Putamen (tissue), 1 donor: ENCODE measurements around the gene ROBO2.

Source experiments
- DNase-seq: peaks from one replicate; pipeline ENCODE4 v3.0.0-alpha.2; 2016; ENCODE audit warnings: low spot score

ROBO2 gene, protein sequence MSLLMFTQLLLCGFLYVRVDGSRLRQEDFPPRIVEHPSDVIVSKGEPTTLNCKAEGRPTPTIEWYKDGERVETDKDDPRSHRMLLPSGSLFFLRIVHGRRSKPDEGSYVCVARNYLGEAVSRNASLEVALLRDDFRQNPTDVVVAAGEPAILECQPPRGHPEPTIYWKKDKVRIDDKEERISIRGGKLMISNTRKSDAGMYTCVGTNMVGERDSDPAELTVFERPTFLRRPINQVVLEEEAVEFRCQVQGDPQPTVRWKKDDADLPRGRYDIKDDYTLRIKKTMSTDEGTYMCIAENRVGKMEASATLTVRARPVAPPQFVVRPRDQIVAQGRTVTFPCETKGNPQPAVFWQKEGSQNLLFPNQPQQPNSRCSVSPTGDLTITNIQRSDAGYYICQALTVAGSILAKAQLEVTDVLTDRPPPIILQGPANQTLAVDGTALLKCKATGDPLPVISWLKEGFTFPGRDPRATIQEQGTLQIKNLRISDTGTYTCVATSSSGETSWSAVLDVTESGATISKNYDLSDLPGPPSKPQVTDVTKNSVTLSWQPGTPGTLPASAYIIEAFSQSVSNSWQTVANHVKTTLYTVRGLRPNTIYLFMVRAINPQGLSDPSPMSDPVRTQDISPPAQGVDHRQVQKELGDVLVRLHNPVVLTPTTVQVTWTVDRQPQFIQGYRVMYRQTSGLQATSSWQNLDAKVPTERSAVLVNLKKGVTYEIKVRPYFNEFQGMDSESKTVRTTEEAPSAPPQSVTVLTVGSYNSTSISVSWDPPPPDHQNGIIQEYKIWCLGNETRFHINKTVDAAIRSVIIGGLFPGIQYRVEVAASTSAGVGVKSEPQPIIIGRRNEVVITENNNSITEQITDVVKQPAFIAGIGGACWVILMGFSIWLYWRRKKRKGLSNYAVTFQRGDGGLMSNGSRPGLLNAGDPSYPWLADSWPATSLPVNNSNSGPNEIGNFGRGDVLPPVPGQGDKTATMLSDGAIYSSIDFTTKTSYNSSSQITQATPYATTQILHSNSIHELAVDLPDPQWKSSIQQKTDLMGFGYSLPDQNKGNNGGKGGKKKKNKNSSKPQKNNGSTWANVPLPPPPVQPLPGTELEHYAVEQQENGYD (N-terminal part only)

DNA sequence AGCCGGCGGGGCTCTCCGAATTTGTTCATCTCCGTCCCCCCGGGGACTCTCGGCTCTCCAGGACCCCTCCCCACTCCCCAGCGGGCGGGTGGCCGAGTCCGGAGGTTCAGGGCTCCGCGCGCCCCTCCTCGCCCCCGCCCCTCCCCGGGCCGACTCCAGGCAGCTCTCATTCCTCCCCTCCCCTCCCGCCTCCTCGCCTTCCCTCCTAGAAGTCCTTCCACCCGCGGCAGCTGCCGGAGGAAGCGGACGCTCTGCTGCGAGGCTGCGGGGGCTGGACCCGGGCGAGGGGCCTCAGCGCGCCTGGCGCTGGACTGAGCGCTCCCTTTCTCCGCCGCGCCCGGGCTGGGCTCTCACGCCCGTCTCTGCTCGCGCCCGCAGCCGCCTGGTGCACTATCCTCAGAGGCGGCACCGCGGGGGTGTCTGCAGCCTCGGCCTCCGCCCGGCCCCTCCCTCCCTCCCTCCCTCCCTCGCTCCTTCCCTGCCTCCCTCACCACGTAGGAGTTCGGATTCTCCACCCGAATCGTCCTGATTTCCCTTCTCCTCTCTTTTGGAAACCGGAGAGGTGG, at the start of gene ROBO2:
TSS of gene ROBO2 (plus strand) at position 494 of the 566 bp plus-strand sequence. CDS start 687 bp downstream, outside the sequence.
- DNase-seq, result peak; percentile 34

DNA sequence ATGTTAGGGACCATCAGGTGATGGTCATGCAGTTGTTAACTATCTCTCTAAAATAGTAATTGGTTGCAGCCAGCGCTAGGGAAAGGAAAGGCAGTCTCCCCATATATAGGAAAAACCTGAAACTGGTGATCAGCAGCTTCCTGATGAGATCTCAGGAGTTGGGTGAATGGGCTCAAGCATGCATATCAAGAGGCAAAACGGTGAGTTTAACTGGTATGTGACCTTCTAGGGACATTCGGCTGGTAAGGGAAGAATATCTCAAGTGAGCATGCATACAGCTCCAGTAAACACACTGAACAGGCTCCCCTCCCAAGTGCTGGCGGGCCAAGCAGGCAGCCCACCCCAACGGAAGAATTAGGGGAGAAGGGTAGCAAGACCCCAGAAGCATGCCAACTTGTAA, 49.3 kb upstream of the ROBO2 start:
- DNase-seq, result no peak

DNA sequence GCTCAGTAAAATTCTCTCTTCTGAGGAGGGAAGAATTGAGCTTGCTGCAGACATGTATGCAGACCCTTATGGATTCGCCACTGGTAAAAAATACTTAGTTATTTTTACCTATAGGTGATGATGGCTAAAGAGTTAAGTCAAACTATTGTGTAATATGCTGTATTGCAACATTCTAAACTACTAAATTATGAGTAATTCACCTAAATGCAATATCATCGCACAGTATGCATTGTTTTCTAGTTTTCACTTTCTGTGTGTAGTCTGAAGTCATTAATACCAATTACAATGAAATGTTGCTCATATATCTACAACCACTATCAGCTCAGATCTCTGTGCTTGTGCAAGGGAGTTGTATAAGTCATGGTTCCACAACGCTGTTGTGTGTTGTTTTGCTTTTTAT, 48.7 kb upstream of the ROBO2 start:
- no peak for DNase-seq

DNA sequence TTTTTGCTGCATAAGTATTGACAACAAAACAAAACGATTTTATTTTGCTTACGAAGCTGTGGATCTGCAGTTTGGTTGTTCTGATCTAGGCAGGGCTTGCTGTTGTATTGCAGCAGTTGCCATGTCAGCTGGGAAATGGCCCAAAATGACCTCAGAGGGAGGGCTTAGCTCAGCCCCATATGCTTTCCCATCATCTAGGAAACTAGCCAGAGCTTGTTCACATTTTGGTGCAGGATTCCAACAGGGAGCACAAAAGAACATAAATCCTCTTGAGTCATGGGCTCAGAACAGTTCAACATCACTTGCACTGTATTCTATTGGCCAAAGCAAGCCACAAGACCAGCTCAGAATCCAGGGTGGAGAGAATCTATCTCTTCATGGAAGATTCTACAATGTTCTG, 42.2 kb upstream of the ROBO2 start:
- no peak for DNase-seq

DNA sequence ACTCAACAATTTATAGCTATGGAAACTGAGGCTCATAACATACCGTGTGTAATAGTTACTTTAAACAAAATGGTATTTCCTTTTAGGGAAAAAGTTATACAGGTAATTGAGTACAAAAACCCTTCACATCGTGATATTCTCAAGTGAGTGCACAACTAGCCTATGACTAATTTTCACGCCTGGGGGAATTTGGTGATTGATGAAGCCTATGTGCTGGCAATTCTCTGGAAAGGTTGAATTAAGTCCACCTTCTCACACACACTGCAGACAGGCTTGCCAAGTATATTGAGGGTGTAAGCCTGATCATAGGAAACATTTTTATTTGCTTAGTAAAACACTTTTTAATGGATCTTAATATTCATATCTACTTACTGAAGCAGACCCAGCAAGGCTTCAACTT, 41.3 kb upstream of the ROBO2 start:
- no peak for DNase-seq

DNA sequence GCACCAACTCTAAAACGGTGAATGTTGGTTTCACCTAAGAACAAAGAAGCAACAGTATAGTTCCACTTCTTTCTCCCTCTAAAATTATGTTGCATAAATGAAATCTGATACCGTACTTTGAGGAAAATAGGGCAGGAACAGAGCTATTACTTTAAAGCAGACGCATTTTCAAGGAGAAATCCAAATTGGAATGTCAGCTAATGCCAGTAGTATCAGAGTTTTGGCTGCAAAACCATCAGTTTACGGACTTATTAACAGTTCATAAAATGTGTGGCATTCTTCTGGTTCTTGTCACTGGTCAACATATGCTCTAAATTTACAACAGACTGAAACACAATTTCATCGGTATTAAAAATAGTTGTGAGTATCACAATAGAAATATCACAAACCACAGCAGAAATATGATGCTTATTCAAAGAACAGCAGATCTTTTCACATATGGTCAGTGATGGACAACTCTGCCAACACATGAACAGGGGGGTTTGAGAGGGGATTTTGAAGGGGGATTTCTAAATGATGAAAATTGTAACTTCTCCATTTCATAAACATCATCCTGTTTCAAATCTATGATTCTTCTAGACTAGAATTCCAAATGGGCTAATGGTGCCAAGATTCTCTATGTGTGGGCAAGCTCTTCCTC, 38.7 kb upstream of the ROBO2 start:
- no peak for DNase-seq

DNA sequence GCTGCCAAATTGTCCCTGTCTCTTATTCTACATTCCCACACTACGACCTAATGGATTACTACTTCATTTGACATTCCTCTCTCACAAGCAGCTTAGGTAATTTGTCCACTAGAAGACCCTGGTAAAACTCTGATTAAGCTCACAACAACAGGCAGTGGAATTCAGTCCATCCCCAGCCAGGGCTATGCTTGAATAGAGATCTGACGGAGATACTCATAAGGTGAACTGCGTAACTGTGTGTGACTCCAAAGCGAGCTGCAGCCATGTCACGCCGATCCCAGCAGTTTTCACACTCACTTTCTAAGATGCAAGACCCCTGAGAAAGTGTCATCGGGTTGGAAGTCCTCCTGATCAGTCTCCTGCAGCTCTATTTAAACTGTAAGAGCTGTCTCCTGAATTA, 25.7 kb upstream of the ROBO2 start:
- DNase-seq, result no peak

DNA sequence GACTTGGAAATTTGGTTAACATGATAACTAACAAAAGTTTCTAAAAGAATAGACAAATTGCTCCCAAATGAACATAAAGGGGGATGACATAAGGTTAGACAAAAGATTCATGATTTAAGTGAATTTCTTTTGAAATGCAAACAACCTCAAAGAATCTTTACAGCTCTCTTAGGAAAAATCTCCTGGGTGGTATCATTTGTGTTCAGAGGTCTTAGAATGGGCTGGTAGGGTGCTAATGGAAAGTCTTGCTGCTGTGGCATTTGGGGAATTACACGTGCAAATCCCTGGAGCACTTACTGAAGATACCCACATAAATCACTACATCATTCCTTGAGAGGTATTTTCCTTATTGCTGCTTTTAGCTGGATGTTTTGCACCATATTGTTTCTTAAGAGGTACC, 14.4 kb upstream of the ROBO2 start:
- no peak for DNase-seq

DNA sequence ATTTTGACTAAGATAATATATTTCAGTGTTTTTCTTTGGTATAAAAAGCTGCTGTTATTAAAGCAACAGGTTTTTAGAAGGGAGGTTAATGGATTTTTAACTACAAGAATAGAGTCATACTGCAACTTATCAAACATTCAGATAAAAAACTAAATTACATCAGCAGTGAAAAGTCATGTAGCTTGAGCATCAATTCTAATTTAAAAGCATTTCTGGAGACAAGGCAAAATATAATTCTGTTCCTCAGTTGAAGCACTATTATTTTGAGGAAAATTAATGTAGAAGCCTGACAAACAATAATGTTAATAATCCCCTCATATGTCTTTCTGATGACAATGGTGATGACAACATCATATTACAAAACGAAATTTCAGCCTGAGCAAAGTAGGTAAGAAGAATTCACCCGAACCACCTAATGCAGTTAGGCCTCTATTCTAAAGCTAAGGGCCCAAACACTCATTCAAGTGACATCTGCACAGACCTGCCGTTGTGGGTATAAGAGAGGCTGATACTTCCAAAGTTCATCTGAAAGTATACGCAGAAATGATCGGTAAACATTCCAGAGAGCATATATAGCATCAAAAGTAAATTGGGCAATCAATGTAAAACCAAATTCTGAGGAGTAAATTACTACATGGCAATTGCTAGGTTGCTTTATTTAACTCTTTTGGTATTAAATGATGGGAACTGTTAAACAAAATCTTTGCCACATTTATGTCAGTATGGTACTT, 12.8 kb upstream of the ROBO2 start:
- no peak for DNase-seq

DNA sequence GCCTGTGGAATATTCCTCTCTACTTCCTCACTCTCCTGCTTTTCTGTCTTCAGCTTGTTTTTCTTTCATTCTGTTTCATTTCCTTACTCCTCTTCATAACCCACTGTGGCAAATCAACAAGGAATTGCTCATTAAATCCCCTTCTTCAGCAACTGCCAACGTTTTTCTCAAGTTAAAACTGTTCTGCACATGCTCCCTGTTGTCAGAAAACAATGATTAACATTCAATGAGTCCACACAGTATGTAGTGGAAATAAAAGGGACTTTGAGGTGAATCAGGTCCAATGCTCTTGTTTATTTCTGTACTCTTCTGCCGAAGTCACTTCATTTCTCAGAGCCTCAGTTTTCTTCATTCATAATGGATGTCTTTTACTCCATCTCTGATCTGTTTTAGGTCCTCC, 11.9 kb upstream of the ROBO2 start:
- no peak for DNase-seq

DNA sequence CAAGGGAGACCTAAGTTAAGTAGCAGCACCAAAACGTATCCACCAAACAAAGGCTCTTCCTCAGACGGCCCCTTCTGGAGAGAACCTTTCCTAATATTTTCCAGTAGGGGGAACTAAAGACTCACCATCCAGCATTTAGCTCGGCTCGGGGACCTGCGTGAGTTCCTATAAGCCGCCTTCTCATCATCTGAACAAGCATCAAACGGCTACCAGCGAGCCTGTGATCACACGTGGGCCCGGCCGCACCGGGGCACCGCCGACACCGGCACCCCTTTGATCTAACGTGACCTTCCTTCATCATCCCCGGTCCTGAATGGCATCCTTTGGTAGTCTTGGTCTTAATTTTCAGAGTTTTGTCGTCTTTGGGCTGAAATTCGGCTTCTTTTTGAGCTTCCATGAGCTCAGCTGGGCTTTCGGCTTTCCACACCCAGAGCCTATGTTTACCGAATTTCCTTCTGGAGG, 1.4 kb upstream of the ROBO2 start:
- peak; percentile 85 for DNase-seq

DNA sequence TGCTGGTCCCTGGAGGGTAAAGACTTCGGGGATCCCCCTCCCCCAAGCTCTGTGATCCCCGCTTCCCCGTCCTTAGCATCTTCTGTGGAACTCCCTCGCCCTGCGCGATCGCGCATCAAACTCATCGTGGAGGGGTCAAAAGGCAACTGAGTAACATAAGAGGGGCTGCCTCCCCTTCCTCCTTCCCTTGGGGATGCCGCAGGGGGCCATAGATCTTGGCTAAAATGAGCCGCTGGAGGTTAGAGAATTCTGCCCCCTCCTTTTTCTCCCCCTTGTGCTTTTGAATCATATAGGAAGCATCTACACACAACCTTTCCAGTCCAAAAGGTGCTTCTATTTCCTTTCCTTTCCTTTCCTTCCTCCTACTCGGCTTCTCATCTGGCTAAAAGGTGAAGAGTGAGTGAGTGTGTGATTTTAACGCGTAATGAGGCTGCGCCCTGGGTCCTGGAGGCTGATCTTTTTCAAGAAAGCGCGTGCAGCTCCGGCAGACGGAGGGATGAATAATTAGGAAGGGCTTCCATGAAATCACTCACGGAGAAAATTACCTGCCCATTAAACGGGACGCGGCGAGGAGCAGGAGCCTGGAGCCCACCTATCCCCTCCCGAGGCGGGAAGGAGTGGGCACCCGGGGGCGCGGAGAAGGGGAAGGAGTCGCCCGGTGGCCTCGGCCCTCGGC, 831 bp upstream of the ROBO2 start:
- DNase-seq, result peak; percentile 55

DNA sequence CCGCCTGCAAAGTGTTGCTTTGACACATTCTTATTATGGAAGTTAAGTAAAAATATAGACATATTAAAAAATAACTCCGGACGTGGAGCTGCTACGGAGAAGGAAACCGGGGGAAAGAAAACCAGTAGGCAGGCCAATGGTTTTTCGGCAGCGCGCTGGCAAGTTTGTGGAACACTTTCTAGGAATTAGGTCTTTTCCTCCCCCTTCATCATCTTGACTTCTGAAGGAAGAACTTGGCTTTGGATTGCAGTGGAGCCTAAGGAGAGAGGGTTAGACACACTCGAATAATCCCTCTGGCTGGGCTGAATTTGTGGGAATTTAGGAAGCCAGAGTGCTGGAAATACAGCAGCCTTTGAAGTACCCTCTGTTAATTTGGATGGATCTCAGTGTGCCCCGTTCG, 317 bp downstream of the ROBO2 start:
- DNase-seq, result no peak

DNA sequence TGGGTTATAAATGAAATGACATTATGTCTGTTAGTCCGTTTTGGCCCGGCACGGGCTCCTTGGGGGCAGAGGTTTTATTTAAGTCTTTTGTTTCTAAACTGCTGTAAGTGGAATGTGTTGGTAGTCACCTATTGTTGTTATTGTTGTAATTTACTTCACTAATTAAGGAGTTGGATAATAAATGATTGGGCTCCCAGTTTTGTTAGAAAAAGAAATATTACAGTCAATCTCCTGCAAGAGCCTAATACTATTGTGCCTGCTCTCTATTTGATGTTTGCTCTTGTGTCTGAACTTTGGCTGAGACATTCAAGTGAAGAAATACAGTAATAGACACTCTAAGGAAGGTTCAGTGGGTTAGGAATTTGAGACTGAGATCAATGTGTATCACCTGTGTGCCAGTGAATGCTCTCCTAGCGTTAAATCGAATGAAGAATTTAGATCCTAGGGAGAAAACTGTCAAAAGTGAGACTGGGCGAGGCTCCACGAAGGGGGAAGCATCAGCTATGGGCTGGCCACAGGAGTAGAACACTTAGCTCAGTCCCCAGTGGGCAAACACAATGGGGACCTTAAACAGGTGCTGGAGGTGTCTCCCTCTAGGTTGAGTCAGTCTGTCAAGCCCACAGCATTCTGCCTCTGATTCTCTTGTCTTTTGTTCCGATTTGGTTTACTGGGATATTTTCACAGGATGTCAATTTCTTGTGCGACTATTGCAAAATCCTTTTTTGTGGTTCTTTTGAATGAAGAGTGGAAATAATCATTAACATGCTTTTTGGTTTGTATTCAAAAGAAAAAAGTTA, 1.2 kb downstream of the ROBO2 start:
- no peak for DNase-seq

DNA sequence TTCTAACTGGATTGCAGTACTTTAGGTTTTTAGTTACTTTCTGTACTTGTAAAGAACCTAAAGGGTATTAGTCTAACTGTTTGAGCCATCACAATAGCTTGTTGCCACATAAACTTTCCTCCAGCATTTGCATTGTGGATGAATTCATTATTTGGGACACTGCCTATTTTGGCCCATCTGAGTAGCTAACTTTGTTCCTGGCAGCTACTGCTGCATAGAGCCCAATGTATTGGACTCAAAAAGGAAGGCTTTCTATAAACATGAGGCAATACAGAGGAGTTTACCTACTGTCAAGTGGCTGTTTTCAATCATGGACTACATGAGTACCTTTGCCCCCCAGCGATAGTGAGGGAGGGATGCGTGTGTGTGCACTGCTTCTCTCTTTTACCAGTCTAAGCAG, 1.9 kb downstream of the ROBO2 start:
- no peak for DNase-seq

DNA sequence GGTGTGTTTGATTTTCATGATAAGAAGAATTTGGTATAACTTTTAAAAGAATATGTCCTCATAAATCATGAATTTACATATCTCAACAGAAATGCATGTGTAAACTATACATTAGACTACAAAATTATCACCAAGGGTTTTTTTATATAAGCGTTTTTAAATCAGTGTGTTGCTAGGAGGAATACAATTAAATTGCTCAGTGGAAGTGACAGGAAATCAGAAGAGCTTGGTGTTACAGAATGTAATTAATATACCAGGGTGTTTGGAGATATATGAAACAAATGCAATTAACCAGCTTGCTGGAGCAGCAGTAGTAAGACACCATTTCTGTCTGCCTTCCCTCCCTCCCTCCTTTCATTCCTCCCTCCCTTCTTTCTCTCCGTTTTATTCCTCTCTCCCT, 2.4 kb downstream of the ROBO2 start:
- no peak for DNase-seq

DNA sequence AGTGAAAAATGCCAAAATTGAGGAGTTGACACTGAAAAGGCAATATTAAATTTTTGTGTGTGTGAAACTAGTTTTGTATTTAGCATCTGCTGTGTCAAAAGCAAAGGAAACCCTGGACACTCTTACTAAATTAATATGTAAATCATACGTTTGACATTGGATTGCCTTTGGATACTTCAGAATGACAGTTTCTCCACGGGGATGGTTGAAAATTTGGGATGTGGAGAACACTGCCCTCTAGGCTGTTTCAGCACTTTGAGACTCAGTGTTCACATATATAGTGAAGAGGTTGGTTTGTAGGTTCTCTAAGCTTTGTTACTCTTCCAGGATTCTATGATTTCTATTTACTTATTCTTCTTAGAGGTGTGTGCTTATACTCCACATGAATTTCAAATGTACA, 3.0 kb downstream of the ROBO2 start:
- DNase-seq, result peak; percentile 42

DNA sequence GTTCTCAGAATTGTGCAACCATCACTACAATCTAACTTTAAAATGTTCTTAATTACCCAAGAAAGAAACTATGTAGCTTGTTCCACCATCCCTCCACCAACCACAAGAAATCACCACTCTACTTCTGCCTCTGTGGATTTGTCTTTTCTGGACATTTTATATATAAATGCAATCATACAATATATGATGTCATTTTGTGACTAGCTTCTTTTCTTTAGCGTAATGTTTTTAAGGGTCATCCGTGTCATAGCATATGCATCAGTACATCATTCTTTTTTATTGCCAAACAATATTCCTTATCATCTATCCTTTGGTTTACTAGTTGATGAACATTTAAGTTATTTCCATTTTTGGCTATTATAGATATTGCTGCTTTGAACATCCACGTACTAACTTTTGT, 5.8 kb downstream of the ROBO2 start:
- DNase-seq, result no peak

DNA sequence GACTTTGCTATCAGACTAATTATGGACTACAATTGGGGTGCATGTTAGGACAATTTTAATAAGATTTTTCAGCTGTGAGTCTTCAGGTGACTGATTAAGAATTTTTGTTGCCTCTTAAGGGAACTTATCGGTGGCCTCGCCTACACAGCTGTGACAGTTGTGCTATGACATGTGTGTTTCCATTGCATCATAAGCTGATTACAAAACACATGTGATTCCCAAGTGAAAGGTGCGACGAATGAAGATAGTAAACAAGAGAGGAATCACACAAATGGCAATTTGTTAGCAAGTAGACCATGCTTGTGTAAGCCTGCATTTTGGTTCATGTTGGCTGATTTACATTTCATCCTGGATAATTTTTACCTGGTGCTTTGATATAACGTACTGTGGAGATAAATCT, 8.3 kb downstream of the ROBO2 start:
- no peak for DNase-seq

DNA sequence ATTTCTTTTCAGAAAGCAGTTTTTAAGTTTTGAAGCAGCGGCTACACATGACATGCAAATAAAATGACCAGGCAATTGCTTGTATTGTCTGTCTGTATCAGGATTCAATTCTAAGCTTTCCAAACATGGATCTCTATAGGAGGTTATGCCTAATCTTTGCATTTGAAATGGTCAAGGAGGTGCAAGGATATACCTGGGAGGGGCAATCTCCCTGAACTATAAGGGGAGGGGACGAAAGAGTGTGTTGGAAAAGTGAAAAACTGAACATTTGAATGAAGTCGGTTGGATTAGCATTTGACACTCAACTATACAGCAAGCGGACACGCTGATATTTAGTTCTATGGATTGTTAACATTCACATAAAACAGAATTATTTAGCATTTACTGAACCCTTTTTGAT, 11.7 kb downstream of the ROBO2 start:
- DNase-seq, result no peak
